ENCODE results near the gene PHKG1.
"Not testable (repeated sequence)": the region's sequence is repeated elsewhere in the genome, so short reads cannot be mapped to it uniquely, and the experiment has no call there.

PHKG1 gene

DNA sequence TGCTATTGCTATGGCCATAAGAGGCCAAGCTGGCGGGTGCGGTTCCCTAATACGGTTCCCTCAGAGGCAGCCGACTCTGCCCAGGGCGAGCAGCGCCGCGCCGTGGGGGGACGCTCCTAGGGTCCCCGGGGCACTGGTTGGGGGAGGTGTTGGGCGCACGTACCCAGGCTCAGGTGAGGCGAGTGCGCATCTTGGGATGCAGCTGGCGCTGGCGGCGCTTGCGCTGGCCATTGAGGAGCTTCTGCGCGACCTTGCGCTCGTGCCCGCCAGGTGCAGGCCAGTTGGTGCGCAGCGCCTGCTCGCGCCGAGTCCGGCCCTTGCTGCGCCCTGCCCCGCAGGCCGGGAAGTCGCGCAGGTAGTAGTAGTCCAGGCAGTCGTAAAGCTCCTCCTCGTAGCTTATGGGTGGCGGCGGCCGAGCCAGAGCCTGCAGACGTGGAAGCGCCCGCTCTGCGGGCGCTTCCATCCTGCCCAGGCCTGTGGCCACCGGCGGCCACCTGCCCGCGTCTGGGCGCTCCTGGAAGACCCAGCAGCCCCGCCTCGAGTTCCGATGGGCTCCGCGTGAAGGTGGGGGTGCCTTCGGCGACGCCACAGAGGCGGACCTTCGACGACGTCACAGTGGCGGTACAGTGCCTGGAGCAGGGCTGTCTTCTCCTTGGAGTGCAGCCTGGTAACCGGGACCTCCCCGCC, 23.2 kb upstream of the PHKG1 start, which contains the start of gene NUPR2:
NUPR2 (minus strand) TSS at position 566 of the 687 bp plus-strand sequence; CDS start at position 463, 103 bp downstream.
- TF ChIP-seq, protein P1, sequence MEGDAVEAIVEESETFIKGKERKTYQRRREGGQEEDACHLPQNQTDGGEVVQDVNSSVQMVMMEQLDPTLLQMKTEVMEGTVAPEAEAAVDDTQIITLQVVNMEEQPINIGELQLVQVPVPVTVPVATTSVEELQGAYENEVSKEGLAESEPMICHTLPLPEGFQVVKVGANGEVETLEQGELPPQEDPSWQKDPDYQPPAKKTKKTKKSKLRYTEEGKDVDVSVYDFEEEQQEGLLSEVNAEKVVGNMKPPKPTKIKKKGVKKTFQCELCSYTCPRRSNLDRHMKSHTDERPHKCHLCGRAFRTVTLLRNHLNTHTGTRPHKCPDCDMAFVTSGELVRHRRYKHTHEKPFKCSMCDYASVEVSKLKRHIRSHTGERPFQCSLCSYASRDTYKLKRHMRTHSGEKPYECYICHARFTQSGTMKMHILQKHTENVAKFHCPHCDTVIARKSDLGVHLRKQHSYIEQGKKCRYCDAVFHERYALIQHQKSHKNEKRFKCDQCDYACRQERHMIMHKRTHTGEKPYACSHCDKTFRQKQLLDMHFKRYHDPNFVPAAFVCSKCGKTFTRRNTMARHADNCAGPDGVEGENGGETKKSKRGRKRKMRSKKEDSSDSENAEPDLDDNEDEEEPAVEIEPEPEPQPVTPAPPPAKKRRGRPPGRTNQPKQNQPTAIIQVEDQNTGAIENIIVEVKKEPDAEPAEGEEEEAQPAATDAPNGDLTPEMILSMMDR (conservative IDR thresholded peaks at IDR 0.05; ENCODE audit: low read depth): no peak
- no peak for DNase-seq (ENCODE audit: low spot score)
- CTCF ChIA-PET: no interaction called here
- POLR2A ChIA-PET (ENCODE audit: low non-redundant PET): no interaction called here
- H3K27ac ChIP-seq: no peak within 1 kb of the TSS

DNA sequence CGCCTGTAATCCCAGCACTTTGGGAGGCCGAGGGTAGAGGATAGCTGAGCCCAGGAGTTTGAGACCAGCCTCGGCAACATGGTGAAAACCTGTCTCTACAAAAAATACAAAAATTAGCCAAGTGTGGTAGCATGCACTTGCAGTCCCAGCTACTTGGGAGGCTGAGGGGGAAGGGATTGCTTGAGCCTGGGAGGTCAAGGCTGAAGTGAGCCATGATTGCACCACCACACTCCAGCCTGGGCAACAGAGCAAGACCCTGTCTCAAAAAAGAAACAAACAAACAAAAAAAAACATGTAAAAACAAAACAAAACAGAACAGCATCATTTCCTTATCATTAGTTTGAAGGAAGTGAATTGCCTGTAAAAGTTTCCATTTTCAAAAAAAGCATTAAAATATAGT, 19.5 kb upstream of the PHKG1 start:
- POLR2A ChIA-PET (ENCODE audit: low non-redundant PET): not testable (repeated sequence)
- CTCF ChIA-PET: interaction anchor here (0.7 kb wide), 1 partner anchor 126 kb away, joined by 3 read pairs; no protein-coding TSS in a partner anchor

DNA sequence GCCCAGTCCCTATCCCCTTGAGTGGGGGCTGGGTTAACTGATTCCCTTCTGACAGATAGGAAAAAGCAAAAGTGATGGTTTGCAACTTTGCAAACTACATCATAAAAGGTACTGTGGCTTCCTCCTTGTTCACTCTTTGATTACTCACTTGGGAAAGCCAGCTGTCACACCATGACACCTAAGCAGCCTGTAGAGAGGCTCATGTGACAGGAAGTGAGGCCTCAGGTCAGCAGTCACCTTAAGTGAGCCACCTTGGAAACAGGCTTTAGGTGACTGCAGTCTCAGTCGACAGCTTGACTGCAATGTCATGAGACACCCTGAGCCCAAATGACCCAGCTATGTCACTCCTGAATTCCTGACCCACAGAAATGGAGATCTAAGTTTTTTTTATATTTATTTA, 17.9 kb upstream of the PHKG1 start:
- TF ChIP-seq, protein P1 (conservative IDR thresholded peaks at IDR 0.05; ENCODE audit: low read depth): no peak
- CTCF ChIA-PET: no interaction called here
- POLR2A ChIA-PET (ENCODE audit: low non-redundant PET): no interaction called here
- no peak for DNase-seq (ENCODE audit: low spot score)
- no peak overlapping the region for H3K27ac ChIP-seq

More for the DNA sequence above, 19.5 kb upstream of the PHKG1 start:
- DNase-seq (ENCODE audit: low spot score); H3K27ac ChIP-seq: not testable (repeated sequence)

DNA sequence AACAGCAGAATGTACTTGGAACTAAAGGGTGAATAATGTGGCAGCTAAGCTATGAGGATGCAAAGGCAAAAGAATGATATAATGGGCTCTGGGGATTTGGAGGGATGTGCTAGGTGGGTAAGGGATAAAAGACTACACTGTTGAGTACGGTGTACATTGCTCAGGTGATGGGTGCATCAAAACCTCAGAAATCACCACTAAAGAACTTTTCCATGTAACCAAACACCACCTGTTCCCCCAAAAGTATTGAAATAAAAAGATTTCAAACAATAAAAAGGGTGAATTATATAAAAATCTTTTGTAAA, 15.2 kb upstream of the PHKG1 start:
- DNase-seq (ENCODE audit: low spot score): no peak
- POLR2A ChIA-PET (ENCODE audit: low non-redundant PET): no interaction called here
- TF ChIP-seq, protein P1 (conservative IDR thresholded peaks at IDR 0.05; ENCODE audit: low read depth): no peak
- H3K27ac ChIP-seq: no peak overlapping the region
- CTCF ChIA-PET: no interaction called here

DNA sequence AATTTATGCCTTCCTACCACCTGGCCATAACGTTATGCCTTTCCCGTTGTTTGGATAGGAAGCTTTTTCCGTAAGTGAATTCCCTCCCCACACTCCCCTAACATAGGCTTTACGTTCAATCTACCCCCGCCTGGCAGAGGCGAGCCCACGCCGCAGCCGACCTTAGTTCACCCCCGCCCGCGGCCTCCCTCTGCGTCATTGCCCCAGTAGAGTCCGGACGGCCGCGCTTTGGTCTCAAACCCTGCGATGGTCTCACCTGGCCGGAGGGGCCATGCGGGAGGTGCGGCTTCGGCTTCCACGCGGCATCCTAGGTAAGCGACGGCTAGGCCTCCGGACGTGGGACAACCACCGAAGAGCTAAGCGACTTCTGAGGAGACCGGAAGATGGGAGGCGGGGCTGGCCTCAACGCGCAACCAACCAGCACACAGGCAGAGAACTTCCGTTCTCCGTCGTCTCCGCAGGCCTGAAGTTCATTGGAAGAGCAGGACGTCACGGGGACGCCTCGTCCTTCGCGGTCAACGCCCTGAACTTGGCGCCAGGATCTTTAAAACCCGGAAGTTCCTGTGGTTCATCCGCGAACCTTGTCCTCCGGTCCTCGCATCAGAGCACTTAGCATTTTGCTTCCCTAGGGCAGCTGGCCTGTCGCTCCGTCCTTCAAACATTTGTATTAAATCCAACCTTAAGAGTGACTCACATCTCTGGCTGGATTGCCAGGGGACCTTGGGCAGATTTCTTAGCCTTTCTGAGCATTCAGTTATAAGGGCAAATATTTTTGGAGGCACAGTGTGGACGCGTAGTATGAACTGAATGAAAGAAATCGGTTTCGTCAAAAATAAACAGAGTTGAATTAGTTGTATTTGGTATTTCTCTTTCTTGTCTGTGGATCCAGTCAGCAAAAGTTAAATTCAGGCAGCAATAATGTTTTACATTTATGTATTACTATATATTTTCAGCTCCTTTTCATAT, 13.6 kb upstream of the PHKG1 start, which contains the start of gene CHCHD2:
CHCHD2 (minus strand) TSS at position 369 of the 966 bp plus-strand sequence; CDS start at position 306, 63 bp downstream.
- DNase-seq (ENCODE audit: low spot score): peak; percentile 98
- TF ChIP-seq, protein P1 (conservative IDR thresholded peaks at IDR 0.05; ENCODE audit: low read depth): no peak
- H3K27ac ChIP-seq: peak within 1 kb of the TSS; percentile 87
- CTCF ChIA-PET: interaction anchor here (0.6 kb wide), 1 partner anchor 222 kb away, joined by 3 read pairs; no protein-coding TSS in a partner anchor
- POLR2A ChIA-PET (ENCODE audit: low non-redundant PET): interaction anchor here (0.6 kb wide), 1 partner anchor 14 kb away, joined by 3 read pairs; the partner anchor contains the start of gene PHKG1

DNA sequence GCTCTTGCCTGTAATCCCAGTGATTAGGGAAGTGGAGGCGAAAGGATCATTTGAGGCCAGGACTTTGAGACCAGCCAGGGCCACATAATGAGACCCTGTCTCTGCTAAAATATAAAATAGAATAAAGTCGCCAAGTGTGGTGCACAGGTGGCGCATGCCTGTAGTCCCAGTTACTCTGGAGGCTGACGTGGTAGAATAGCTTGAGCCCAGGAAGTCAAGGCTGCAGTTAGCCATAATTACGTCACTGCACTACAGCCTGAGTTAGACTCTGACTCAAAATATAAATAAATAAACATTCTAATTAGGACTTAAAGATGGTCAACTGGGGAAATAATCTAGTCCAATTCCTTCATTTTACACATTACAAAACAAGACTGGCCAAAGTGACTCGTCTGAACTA, 12.8 kb upstream of the PHKG1 start:
- ChIA-PET CTCF (no interaction called here), POLR2A (ENCODE audit: low non-redundant PET) (interaction anchor here (0.7 kb wide), 1 partner anchor 289 kb away, joined by 4 read pairs; no protein-coding TSS in a partner anchor)
- peak; percentile 33 for DNase-seq (ENCODE audit: low spot score)
- TF ChIP-seq, protein P1 (conservative IDR thresholded peaks at IDR 0.05; ENCODE audit: low read depth): no peak
- 0 out of 2 replicates have a peak overlapping the region, but pooled peaks have one; percentile 87 for H3K27ac ChIP-seq

DNA sequence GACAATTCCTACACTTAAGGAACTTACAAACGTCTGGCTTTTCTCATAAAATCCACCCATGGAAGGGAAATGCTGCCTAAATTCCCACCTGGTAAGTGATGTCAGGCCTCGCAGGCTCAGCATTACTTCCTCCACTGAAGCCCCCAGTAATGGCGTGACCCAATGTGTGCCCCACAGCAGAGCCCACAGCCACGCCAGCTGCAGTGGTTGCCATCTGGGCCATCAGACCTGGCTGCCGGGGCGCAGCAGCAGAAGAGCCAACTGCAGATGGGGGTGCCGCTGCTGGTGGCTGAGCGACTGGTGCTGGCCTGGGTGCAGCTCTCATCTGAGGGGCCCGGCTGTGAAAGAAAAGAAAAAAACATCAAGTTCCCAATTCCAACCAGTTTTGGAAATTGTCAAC, 11.4 kb upstream of the PHKG1 start:
- CTCF ChIA-PET: interaction anchor here (0.7 kb wide), 1 partner anchor 11 kb away, joined by 3 read pairs; no protein-coding TSS in a partner anchor
- POLR2A ChIA-PET (ENCODE audit: low non-redundant PET): interaction anchor here (0.7 kb wide), 1 partner anchor 123 kb away, joined by 3 read pairs; no protein-coding TSS in a partner anchor

More for the DNA sequence above, 11.4 kb upstream of the PHKG1 start:
- not testable (repeated sequence) for DNase-seq (ENCODE audit: low spot score)
- 0 out of 2 replicates have a peak overlapping the region, but pooled peaks have one; percentile 2 for H3K27ac ChIP-seq
